ENCODE results near the gene RRAS2.
A peak's percentile ranks its signal among the peaks of the same experiment; 100 is the strongest.

RRAS2 gene

DNA sequence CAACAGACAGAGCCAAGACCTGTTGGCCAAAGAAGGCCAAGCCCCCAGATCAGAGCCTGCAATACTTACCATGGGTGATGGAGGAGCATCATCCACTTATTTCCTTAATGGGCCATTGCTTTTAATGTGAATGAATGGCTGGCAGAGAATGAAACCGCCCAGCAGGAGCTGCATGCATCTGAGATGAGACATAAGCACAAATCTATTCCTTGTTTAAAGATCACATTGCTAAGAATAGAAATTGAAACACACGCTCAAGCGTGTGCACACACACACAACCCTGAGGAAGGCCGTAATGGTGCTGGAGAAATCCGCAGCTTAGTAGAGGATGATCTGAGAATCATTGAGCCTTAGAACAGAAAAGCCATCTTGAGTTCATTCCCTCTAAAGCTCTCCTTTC lies 5.3 kb upstream of the RRAS2 start:
- H3K9me3 ChIP-seq (ENCODE audit: severe bottlenecking) = no peaks in the 10 kb centered on the region
- H3K4me3 ChIP-seq (ENCODE audit: severe bottlenecking) = no peak overlapping the region
- no peaks in the 10 kb centered on the region for H3K27me3 ChIP-seq (ENCODE audit: insufficient read depth, poor library complexity, severe bottlenecking)
- DNase-seq (ENCODE audit: low spot score) (no peak), ATAC-seq (ENCODE audit: low read depth) (no peak)
- no peaks in the 10 kb centered on the region for H3K4me1 ChIP-seq (ENCODE audit: insufficient read depth, poor library complexity, severe bottlenecking)
- no peaks in the 10 kb centered on the region for H3K36me3 ChIP-seq (ENCODE audit: low read depth)
- TF ChIP-seq, protein P1, sequence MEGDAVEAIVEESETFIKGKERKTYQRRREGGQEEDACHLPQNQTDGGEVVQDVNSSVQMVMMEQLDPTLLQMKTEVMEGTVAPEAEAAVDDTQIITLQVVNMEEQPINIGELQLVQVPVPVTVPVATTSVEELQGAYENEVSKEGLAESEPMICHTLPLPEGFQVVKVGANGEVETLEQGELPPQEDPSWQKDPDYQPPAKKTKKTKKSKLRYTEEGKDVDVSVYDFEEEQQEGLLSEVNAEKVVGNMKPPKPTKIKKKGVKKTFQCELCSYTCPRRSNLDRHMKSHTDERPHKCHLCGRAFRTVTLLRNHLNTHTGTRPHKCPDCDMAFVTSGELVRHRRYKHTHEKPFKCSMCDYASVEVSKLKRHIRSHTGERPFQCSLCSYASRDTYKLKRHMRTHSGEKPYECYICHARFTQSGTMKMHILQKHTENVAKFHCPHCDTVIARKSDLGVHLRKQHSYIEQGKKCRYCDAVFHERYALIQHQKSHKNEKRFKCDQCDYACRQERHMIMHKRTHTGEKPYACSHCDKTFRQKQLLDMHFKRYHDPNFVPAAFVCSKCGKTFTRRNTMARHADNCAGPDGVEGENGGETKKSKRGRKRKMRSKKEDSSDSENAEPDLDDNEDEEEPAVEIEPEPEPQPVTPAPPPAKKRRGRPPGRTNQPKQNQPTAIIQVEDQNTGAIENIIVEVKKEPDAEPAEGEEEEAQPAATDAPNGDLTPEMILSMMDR (IDR thresholded peaks at IDR 0.05; ENCODE audit: poor library complexity, severe bottlenecking) = no peak
- H3K27ac ChIP-seq (ENCODE audit: poor library complexity, severe bottlenecking) = no peak overlapping the region

DNA sequence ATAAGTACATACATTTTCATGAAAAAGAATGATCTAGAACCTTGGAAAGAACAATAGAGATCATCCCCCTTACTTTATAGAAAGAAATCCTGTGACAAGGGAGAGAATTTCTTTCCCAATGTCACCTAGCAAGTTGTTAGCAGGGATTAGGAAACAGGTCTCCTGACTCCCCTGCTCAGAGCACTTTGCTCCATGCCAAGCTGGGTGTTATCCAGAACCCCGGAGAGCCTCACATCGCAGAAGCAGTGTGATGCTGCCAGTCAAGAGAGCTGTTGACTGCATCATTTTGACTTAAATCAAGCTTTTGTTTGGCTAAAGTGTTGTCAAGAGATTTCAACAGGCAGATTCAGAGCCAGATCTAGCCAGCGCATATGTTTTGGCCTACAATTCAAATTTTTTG lies 3.6 kb upstream of the RRAS2 start:
- no peaks in the 10 kb centered on the region for H3K27me3 ChIP-seq (ENCODE audit: insufficient read depth, poor library complexity, severe bottlenecking)
- H3K9me3 ChIP-seq (ENCODE audit: severe bottlenecking) = no peaks in the 10 kb centered on the region
- no peaks in the 10 kb centered on the region for H3K4me1 ChIP-seq (ENCODE audit: insufficient read depth, poor library complexity, severe bottlenecking)
- no peak for DNase-seq (ENCODE audit: low spot score)
- H3K27ac ChIP-seq (ENCODE audit: poor library complexity, severe bottlenecking) = no peak overlapping the region
- H3K4me3 ChIP-seq (ENCODE audit: severe bottlenecking) = no peak overlapping the region
- no peaks in the 10 kb centered on the region for H3K36me3 ChIP-seq (ENCODE audit: low read depth)
- TF ChIP-seq, protein P1 (IDR thresholded peaks at IDR 0.05; ENCODE audit: poor library complexity, severe bottlenecking) = no peak
- ATAC-seq (ENCODE audit: low read depth) = no peak

DNA sequence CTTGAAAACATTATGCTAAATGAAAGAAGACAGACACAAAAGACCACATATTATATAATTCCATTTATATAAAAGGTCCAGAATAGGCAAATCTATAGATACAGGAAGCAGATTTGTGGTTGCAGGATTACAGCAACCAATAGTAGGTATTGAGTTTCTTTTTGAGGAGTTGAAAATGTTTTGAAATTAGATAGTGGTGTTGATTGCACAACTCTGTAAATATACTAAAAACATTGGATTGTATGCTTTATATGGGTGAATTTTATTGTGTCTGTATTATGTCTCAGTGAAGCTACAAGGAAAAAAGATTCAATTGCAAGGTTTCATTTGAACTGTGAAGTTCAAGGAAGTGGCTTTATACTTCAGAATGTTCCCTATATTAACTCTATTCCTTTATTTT lies 3.0 kb upstream of the RRAS2 start:
- Histone ChIP-seq H3K27me3 (ENCODE audit: insufficient read depth, poor library complexity, severe bottlenecking) (no peaks in the 10 kb centered on the region), H3K4me1 (ENCODE audit: insufficient read depth, poor library complexity, severe bottlenecking) (peaks cover 4% of the 10 kb centered on the region), H3K27ac (ENCODE audit: poor library complexity, severe bottlenecking) (no peak overlapping the region), H3K36me3 (ENCODE audit: low read depth) (no peaks in the 10 kb centered on the region; the same call in 1 of the 2 replicates), H3K9me3 (ENCODE audit: severe bottlenecking) (no peaks in the 10 kb centered on the region), H3K4me3 (ENCODE audit: severe bottlenecking) (no peak overlapping the region)
- no peak for ATAC-seq (ENCODE audit: low read depth)
- DNase-seq (ENCODE audit: low spot score) = no peak
- TF ChIP-seq, protein P1 (IDR thresholded peaks at IDR 0.05; ENCODE audit: poor library complexity, severe bottlenecking) = no peak

DNA sequence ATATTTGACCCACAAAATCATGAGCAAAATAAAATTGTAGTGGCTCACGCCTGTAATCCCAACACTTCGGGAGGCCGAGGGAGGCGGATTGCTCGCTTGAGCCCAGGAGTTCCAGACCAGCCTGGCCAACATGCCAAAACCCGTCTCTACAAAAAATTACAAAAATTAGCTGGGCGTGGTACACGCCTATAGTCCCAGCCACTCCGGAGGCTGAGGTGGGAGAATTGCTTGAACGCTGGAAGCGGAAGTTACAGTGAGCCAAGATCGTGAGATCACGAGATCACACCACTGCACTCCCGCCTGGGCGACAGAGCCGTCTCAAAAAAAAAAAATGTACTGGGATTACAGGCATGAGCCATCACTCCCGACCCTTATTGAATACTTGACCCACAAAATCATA lies 2.0 kb upstream of the RRAS2 start:
- no peak overlapping the region for H3K27ac ChIP-seq (ENCODE audit: poor library complexity, severe bottlenecking)
- ATAC-seq (ENCODE audit: low read depth) (no peak), DNase-seq (ENCODE audit: low spot score) (no peak)
- no peaks in the 10 kb centered on the region for H3K27me3 ChIP-seq (ENCODE audit: insufficient read depth, poor library complexity, severe bottlenecking)
- H3K9me3 ChIP-seq (ENCODE audit: severe bottlenecking) = no peaks in the 10 kb centered on the region
- TF ChIP-seq, protein P1 (IDR thresholded peaks at IDR 0.05; ENCODE audit: poor library complexity, severe bottlenecking) = no peak
- H3K36me3 ChIP-seq (ENCODE audit: low read depth) = peaks cover 5% of the 10 kb centered on the region
- peaks cover 6% of the 10 kb centered on the region for H3K4me1 ChIP-seq (ENCODE audit: insufficient read depth, poor library complexity, severe bottlenecking)
- H3K4me3 ChIP-seq (ENCODE audit: severe bottlenecking) = no peak overlapping the region

DNA sequence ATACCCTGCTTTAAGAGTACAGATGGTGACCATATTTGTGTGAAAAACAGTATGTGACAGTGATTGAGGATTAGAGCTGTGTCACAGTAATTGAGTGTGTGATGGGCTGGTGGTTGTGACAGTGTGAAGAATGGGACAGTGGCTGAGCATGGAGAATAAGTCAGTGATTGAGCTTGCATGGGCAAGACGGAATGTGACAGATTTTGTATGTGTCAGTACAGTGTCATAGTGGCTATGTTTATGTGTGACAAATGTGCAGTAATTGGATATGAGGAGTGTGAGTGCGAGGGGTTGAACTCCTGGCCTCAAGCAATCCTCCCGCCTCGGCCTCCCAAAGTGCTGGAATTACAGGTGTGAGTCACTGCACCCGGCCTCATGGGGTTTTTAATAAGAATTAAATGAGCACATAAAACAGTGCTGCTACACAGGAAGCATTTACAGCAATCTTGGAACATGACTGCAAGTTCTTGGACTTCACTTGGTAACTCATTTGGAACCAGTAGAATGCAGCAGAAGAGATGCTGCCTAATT lies 583 bp upstream of the RRAS2 start:
- Histone ChIP-seq H3K27ac (ENCODE audit: poor library complexity, severe bottlenecking) (no peak overlapping the region), H3K9me3 (ENCODE audit: severe bottlenecking) (no peaks in the 10 kb centered on the region), H3K27me3 (ENCODE audit: insufficient read depth, poor library complexity, severe bottlenecking) (no peaks in the 10 kb centered on the region), H3K36me3 (ENCODE audit: low read depth) (peaks cover 5% of the 10 kb centered on the region), H3K4me1 (ENCODE audit: insufficient read depth, poor library complexity, severe bottlenecking) (peaks cover 6% of the 10 kb centered on the region), H3K4me3 (ENCODE audit: severe bottlenecking) (peak overlapping the region; percentile 99)
- ATAC-seq (ENCODE audit: low read depth) (no peak), DNase-seq (ENCODE audit: low spot score) (no peak)
- TF ChIP-seq, protein P1 (IDR thresholded peaks at IDR 0.05; ENCODE audit: poor library complexity, severe bottlenecking) = no peak
